LNCaP clone FGC (cell line): Measurements from ENCODE around the gene L2HGDH.
A peak's percentile ranks its signal among the peaks of the same experiment; 100 is the strongest.
"Not testable (repeated sequence)": the region's sequence is repeated elsewhere in the genome, so short reads cannot be mapped to it uniquely, and the experiment has no call there.

Experiments
- DNase-seq: peaks from one replicate; pipeline ENCODE4 v3.0.0-alpha.2; 2011; ENCODE audit warnings: low read depth
- H3K4me3 ChIP-seq: 2 replicates; pipeline ENCODE4 v1.5.1; 2011; ENCODE audit warnings: mild to moderate bottlenecking, low read depth, low read length, control low read depth
- TF ChIP-seq, protein P1 (sequence below): IDR thresholded peaks from 2 replicates; pipeline ENCODE4 v1.5.1; 2012; ENCODE audit warnings: mild to moderate bottlenecking; ENCODE audit not compliant: control insufficient read depth, insufficient read depth; ENCODE audit errors: extremely low read depth

The L2HGDH gene

DNA sequence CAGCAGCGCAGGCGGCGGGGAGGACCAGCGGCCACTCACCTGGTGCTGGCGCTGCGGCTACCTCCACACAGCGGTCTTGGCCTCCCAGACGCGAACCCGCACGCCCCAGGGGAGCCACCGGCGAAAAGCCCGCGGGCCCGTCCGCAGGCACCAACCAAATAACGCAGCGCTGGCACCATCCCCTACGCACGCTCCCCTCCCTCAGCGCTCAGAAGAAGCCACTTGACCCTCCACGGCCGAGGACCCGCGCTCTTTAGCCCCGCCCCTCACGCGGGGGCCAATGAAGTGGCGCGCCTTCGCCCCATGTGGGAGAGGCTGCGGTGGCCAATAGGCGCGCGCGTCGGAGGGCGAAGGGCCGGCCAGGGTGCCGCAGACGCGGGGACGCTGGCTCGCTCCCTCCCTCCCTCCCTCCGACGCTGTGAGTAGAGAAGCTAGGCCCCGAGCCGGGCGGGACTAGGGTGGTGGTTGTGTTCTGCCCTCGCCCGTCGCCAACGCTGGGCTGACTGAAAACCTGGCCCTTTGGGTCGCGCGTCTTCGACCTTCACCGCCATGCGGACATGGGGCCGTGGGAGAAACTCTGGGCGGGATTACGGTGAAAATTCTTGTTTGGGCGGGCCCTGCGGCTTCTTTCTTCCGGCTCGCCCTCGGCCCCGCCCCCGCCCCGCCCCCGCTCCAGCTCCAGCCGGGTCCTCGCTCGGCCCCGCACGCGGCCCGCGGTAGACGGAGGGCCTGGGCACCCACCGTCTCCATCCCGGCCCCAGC lies at the start of gene L2HGDH, which contains the start of gene DMAC2L:
L2HGDH (minus strand) TSS at position 258 of the 762 bp plus-strand sequence; CDS start at position 179, 79 bp downstream.
DMAC2L (plus strand) TSS at position 353 of the 762 bp plus-strand sequence. CDS start 9,164 bp downstream, outside the sequence.
- peak within 1 kb of the TSS; percentile 95 for H3K4me3 ChIP-seq
- TF ChIP-seq, protein P1, sequence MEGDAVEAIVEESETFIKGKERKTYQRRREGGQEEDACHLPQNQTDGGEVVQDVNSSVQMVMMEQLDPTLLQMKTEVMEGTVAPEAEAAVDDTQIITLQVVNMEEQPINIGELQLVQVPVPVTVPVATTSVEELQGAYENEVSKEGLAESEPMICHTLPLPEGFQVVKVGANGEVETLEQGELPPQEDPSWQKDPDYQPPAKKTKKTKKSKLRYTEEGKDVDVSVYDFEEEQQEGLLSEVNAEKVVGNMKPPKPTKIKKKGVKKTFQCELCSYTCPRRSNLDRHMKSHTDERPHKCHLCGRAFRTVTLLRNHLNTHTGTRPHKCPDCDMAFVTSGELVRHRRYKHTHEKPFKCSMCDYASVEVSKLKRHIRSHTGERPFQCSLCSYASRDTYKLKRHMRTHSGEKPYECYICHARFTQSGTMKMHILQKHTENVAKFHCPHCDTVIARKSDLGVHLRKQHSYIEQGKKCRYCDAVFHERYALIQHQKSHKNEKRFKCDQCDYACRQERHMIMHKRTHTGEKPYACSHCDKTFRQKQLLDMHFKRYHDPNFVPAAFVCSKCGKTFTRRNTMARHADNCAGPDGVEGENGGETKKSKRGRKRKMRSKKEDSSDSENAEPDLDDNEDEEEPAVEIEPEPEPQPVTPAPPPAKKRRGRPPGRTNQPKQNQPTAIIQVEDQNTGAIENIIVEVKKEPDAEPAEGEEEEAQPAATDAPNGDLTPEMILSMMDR: no peak; the same call in 1 of the 2 replicates
- DNase-seq: peak; percentile 86

DNA sequence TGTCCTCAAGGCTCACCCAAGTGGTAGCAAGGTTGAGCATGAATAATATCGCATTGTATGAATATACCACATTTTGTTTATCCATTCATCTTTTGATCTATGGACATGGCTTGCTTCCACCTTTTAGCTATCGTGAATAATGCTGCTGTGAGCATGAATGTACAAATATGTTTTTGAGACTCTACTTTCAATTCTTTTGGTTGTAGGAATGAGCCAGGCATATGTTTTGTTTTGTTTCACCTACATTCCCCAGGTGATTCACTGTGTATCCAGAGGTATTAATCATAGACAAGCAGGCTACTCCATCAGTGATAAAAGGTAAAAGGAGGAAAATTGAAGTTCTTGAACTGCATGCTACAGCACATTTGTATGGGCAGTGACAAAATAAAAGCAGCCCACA lies 48.8 kb upstream of the L2HGDH start:
- no peak overlapping the region for H3K4me3 ChIP-seq
- TF ChIP-seq, protein P1: no peak
- no peak for DNase-seq

DNA sequence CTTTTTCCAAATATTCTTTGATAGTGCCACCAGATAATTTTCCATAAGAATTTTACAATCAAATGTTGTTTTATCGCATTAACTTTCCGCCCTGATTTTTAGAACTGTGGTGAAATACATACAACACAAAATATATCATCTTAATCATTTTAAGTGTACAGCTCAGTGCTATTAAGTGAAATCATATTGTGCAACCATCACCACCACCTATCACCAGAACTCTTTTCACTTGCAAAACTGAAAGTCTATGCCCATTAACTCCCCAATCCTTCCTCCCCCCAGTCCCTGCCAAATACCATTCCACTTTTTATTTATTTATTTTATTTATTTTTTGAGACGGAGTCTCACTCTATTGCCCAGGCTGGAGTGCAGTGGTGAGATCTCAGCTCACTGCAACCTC lies 48.1 kb upstream of the L2HGDH start:
- TF ChIP-seq, protein P1: no peak
- H3K4me3 ChIP-seq: no peak overlapping the region
- no peak for DNase-seq

DNA sequence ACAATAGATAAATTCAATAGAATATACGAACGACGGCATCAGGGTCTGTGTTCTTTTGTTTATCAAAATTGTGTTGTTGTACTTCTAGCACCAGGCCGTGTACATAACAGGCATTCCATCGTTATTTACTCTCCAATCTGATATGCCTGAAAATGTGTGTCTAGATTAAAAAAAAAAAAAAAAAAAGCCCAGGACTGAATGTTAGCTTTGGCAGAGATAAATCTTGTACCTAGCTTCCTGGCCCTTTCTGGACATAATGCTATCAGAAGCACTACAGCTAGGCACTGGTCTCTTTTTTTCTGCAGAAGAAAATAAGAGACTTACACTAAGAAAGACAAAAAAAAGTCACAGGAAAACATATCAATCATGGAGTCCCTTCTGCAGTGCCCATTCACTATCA lies 47.6 kb upstream of the L2HGDH start:
- TF ChIP-seq, protein P1: no peak
- no peak for DNase-seq
- no peak overlapping the region for H3K4me3 ChIP-seq

GRCh38 chr14:50357753-50358395 lies 45.8 kb upstream of the L2HGDH start:
- H3K4me3 ChIP-seq: no peak overlapping the region
- DNase-seq: no peak
- TF ChIP-seq, protein P1: no peak

GRCh38 chr14:50357124-50357523 lies 45.1 kb upstream of the L2HGDH start:
- TF ChIP-seq, protein P1: no peak
- no peak overlapping the region for H3K4me3 ChIP-seq
- DNase-seq: no peak

DNA sequence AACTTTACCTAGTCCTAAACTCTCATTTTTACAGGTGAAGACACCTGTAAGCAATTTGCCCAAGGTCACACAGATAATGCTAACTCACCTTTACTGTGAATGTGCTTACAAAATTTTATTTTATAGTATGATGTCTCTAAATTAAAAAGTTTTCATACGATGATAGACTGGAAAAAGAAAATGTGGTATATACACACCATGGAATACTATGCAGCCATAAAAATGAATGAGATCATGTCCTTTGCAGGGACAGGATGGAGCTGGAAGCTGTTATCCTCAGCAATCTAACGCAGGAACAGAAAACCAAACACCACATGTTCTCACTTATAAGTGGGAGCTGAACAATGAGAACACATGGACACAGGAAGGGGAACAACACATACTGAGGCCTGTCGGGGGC lies 44.3 kb upstream of the L2HGDH start:
- not testable (repeated sequence) for H3K4me3 ChIP-seq, DNase-seq
